GM10248 (cell line): ENCODE measurements around the gene LTB.

ENCODE experiments used
- CTCF ChIA-PET: fragments of 300-600 bp; sonication (Branson Sonifier 250); formaldehyde crosslinking; extraction: SDS; loops from one replicate; lab custom pipeline; 2021; ENCODE audit warnings: antibody characterized with exemption; lab: Yijun Ruan, JAX
- POLR2A ChIA-PET: fragments of 350-650 bp; sonication (Branson Sonifier 250); formaldehyde crosslinking; extraction: SDS; loops from one replicate; lab custom pipeline; 2020; ENCODE audit warnings: antibody characterized with exemption; lab: Yijun Ruan, JAX
- DNase-seq: peaks from one replicate; pipeline ENCODE4 v3.0.0; 2012; ENCODE audit errors: extremely low spot score
- CTCF ChIP-seq: IDR thresholded peaks from 2 replicates; pipeline ENCODE4 v1.5.1; 2012; ENCODE audit warnings: mild to moderate bottlenecking, low read depth; ENCODE audit errors: extremely low read depth, missing control alignments, control extremely low read depth

Gene LTB

GRCh38 chr6:31541658-31542521 lies 40.3 kb downstream of the LTB start, which contains the start of gene DDX39B:
Gene DDX39B (minus strand): TSS chr6:31542003. CDS start chr6:31540532, 1,471 bp downstream.
- CTCF ChIA-PET = interaction anchor here (0.8 to 54.8 kb wide), 11 partner anchors 9 to 289 kb away, joined by 3 to 2725 read pairs (median 4); partner anchors contain the start of genes LST1, LTB, MCCD1 and NCR3
- POLR2A ChIA-PET = interaction anchor here (0.6 to 2.2 kb wide), 20 partner anchors 9 to 588 kb away, joined by 3 to 14 read pairs (median 4); partner anchors contain the start of genes LST1, LTA, MCCD1 and MICB
- no peak for TF ChIP-seq CTCF
- DNase-seq = peak; percentile 92

GRCh38 chr6:31541059-31541657 lies 41.1 kb downstream of the LTB start:
- POLR2A ChIA-PET = interaction anchor here (0.6 to 2.2 kb wide), 18 partner anchors 10 to 589 kb away, joined by 3 to 14 read pairs (median 4); partner anchors contain the start of genes LST1, LTA, MCCD1 and MICB
- peak; percentile 41 for DNase-seq
- CTCF ChIA-PET = interaction anchor here (0.8 to 54.8 kb wide), 11 partner anchors 9 to 289 kb away, joined by 3 to 2725 read pairs (median 4); partner anchors contain the start of genes LST1, LTB, MCCD1 and NCR3
- no peak for TF ChIP-seq CTCF

- CTCF ChIA-PET = interaction anchor here (1.6 to 54.8 kb wide), 6 partner anchors 9 to 51 kb away, joined by 4 to 2725 read pairs (median 8); partner anchors contain the start of genes LST1, LTB, MCCD1 and NCR3
- POLR2A ChIA-PET = interaction anchor here (1.5 to 2.2 kb wide), 7 partner anchors 9 to 78 kb away, joined by 5 to 14 read pairs (median 7); partner anchors contain the start of genes MCCD1 and TNF
- no peak for DNase-seq
- no peak for TF ChIP-seq CTCF
Measured at GRCh38 chr6:31540640-31541039, 41.6 kb downstream of the LTB start.

- CTCF ChIA-PET = interaction anchor here (0.5 to 54.8 kb wide), 4 partner anchors 11 to 53 kb away, joined by 3 to 2725 read pairs (median 3); partner anchors contain the start of genes LST1, LTB, NCR3 and TNF
- TF ChIP-seq CTCF = no peak
- POLR2A ChIA-PET = interaction anchor here (0.5 to 1.6 kb wide), 3 partner anchors 9 to 297 kb away, joined by 3 to 4 read pairs (median 4); no protein-coding TSS in a partner anchor
Measured at GRCh38 chr6:31538805-31539400, 43.3 kb downstream of the LTB start.

GRCh38 chr6:31535538-31536324 lies 46.5 kb downstream of the LTB start:
- POLR2A ChIA-PET = interaction anchor here (0.5 to 1.5 kb wide), 3 partner anchors 10 to 63 kb away, joined by 3 to 4 read pairs (median 4); no protein-coding TSS in a partner anchor
- DNase-seq = no peak

More at GRCh38 chr6:31538805-31539400, 43.3 kb downstream of the LTB start:
- no peak for DNase-seq

More at GRCh38 chr6:31535538-31536324, 46.5 kb downstream of the LTB start:
- no peak for TF ChIP-seq CTCF
- CTCF ChIA-PET = interaction anchor here (1.1 to 1.3 kb wide), 2 partner anchors 11 to 63 kb away, joined by 3 to 5 read pairs; partner anchors contain the start of gene ATP6V1G2
